ENCODE measurements around the gene POC1B.

- TF ChIP-seq SUZ12 (IDR thresholded peaks at IDR 0.05) (no peak), HDGF (IDR thresholded peaks at IDR 0.05; ENCODE audit: borderline replicate concordance) (no peak), FOXK2 (IDR thresholded peaks at IDR 0.05) (no peak), ARNT (IDR thresholded peaks at IDR 0.05) (no peak), FOXM1 (IDR thresholded peaks at IDR 0.05; ENCODE audit: borderline replicate concordance) (no peak), ELF4 (IDR thresholded peaks at IDR 0.05) (no peak), TARDBP (IDR thresholded peaks at IDR 0.05) (no peak), SP1 (IDR thresholded peaks at IDR 0.05) (no peak), BHLHE40 (IDR thresholded peaks at IDR 0.05; ENCODE audit: borderline replicate concordance) (no peak), PKNOX1 (IDR thresholded peaks at IDR 0.05) (no peak), ZNF384 (IDR thresholded peaks at IDR 0.05) (no peak), L3MBTL2 (conservative IDR thresholded peaks at IDR 0.05) (no peak)
Observed at GRCh38 chr12:89481213-89481914, 44.5 kb downstream of the POC1B start.
